Common myeloid progenitor, CD34-positive (primary cell): ENCODE data around the gene UFD1. TPM values are rescaled to one million over a fixed set of nuclear protein-coding genes. Genes with fewer than 3 reads are reported as not detected.

ENCODE experiments used
- CTCF ChIA-PET: fragments of 350-600 bp; sonication (Branson Sonifier 250); formaldehyde crosslinking; loops from one replicate; lab custom pipeline; 2021; ENCODE audit warnings: antibody characterized with exemption; lab: Charles Lee
- POLR2A ChIA-PET: fragments of 350-600 bp; sonication (Branson Sonifier 250); formaldehyde crosslinking; loops from one replicate; lab custom pipeline; 2021; ENCODE audit warnings: antibody characterized with exemption; lab: Charles Lee
- DNase-seq, 3 donors: peaks; one replicate each; pipeline versions ENCODE4 v3.0.0 to v3.0.0-alpha.2; 2013
- H3K27ac ChIP-seq, 2 experiments: 1 replicate in 1 of 2; 2 replicates in 1 of 2; pipeline ENCODE4 v1.7.0; 2013; ENCODE audit warnings: inconsistent platforms in 2 of 2, low read length in 2 of 2, mild to moderate bottlenecking in 2 of 2, low read depth in 1 of 2, moderate library complexity in 1 of 2; ENCODE audit not compliant: severe bottlenecking in 2 of 2, insufficient read depth in 1 of 2, poor library complexity in 1 of 2
- H3K27me3 ChIP-seq, 5 experiments: replicated peaks in 2 of 5; 1 replicate in 3 of 5; 2 replicates in 2 of 5; pipeline versions ENCODE4 v1.6.1 to v1.7.0; 2013; ENCODE audit warnings: low read length in 4 of 5, mild to moderate bottlenecking in 2 of 5, moderate library complexity in 2 of 5, inconsistent platforms in 1 of 5; ENCODE audit not compliant: insufficient read depth in 5 of 5, control insufficient read depth in 4 of 5
- H3K36me3 ChIP-seq, 4 experiments: 1 replicate in 2 of 4; 2 replicates in 2 of 4; pipeline versions ENCODE4 v1.6.1 to v1.7.0; 2013; ENCODE audit warnings: low read length in 3 of 4, control low read depth in 1 of 4, mild to moderate bottlenecking in 1 of 4; ENCODE audit not compliant: control insufficient read depth in 4 of 4, insufficient read depth in 4 of 4
- H3K4me1 ChIP-seq, 4 experiments: 1 replicate in 3 of 4; 2 replicates in 1 of 4; pipeline versions ENCODE4 v1.6.1 to v1.7.1; 2013; ENCODE audit warnings: low read length in 3 of 4, mild to moderate bottlenecking in 3 of 4, control low read depth in 1 of 4, inconsistent platforms in 1 of 4, moderate library complexity in 1 of 4; ENCODE audit not compliant: control insufficient read depth in 4 of 4, insufficient read depth in 4 of 4; ENCODE audit errors: control extremely low read depth in 1 of 4
- H3K4me3 ChIP-seq, 7 experiments: 1 replicate in 4 of 7; 2 replicates in 3 of 7; pipeline versions ENCODE4 v1.5.1 to v1.7.0; 2013; ENCODE audit warnings: mild to moderate bottlenecking in 7 of 7, low read length in 6 of 7, moderate library complexity in 6 of 7, inconsistent platforms in 2 of 7, low read depth in 2 of 7, control low read depth in 1 of 7; ENCODE audit not compliant: insufficient read depth in 4 of 7, control insufficient read depth in 1 of 7; ENCODE audit errors: extremely low read depth in 1 of 7
- H3K9me3 ChIP-seq, 5 experiments: 1 replicate in 4 of 5; 2 replicates in 1 of 5; pipeline versions ENCODE4 v1.6.1 to v1.7.1; 2013; ENCODE audit warnings: low read length in 4 of 5, mild to moderate bottlenecking in 2 of 5, inconsistent platforms in 1 of 5, low read depth in 1 of 5, moderate library complexity in 1 of 5; ENCODE audit not compliant: control insufficient read depth in 4 of 5, insufficient read depth in 2 of 5; ENCODE audit errors: control extremely low read depth in 1 of 5
- WGBS: methylation state at CpG from one replicate; pipeline ENCODE4 v1.1.5; 2013; ENCODE audit not compliant: insufficient coverage; 5-methylcytosine and 5-hydroxymethylcytosine counted together
- polyA plus RNA-seq: library from polyadenylated mRNA; unstranded; fragments of 120-200 nt; gene quantifications from one replicate; pipeline ENCODE4 v1.2.1, GENCODE V29; 2013

The UFD1 gene
- 37.2 TPM for polyA plus RNA-seq

- Histone ChIP-seq H3K36me3 (peaks cover 4 to 40% (median 12%) of the 10 kb centered on the region in 4 experiments), H3K27me3 (no peaks in the 10 kb centered on the region), H3K27ac (peak within 1 kb of the TSS; percentile 100), H3K4me1 (peaks cover 16 to 27% (median 25%) of the 10 kb centered on the region in 4 experiments), H3K4me3 (peak within 1 kb of the TSS; percentile 61 to 100 (median 89)), H3K9me3 (no peaks in the 10 kb centered on the region)
- CTCF ChIA-PET, result interaction anchor here (1.1 to 4.3 kb wide), 3 partner anchors 151 to 330 kb away, joined by 3 to 19 read pairs (median 3); no protein-coding TSS in a partner anchor
- WGBS, result 0% methylated on average over 29 of the region's 42 CpGs
- DNase-seq, result peak in 1 of 3 donors; percentile 79
- POLR2A ChIA-PET, result interaction anchor here (0.7 kb wide), 1 partner anchor 16 kb away, joined by 3 read pairs; no protein-coding TSS in a partner anchor
Measured at GRCh38 chr22:19478901-19479354, at the start of gene UFD1. Gene UFD1 (minus strand): TSS chr22:19479193. CDS start chr22:19479085, 108 bp downstream.

- H3K27me3 ChIP-seq, result peaks cover 0 to 25% (median 2%) of the 10 kb centered on the region in 5 experiments
- H3K4me3 ChIP-seq, result no peak overlapping the region
- 92% methylated on average over 15 of the region's 17 CpGs for WGBS
- H3K9me3 ChIP-seq, result no peaks in the 10 kb centered on the region
- no peak for DNase-seq
- peaks cover 0 to 28% (median 23%) of the 10 kb centered on the region in 4 experiments for H3K4me1 ChIP-seq
- CTCF ChIA-PET, result no interaction called here
- H3K27ac ChIP-seq, result no peak overlapping the region
- POLR2A ChIA-PET, result no interaction called here
- no peaks in the 10 kb centered on the region for H3K36me3 ChIP-seq
Measured at GRCh38 chr22:19527861-19528417, 48.9 kb upstream of the UFD1 start.

GRCh38 chr22:19527321-19527721, 48.3 kb upstream of the UFD1 start:
- CTCF ChIA-PET, result interaction anchor here (0.6 to 0.8 kb wide), 2 partner anchors 34 kb away, joined by 3 read pairs; no protein-coding TSS in a partner anchor
- POLR2A ChIA-PET, result no interaction called here
- DNase-seq, result no peak

GRCh38 chr22:19526702-19527111, 47.7 kb upstream of the UFD1 start:
- H3K27me3 ChIP-seq, result peaks cover 0 to 27% (median 2%) of the 10 kb centered on the region in 5 experiments
- 85% methylated on average over 4 of the region's 7 CpGs for WGBS

More at GRCh38 chr22:19527321-19527721, 48.3 kb upstream of the UFD1 start:
- peaks cover 0 to 27% (median 2%) of the 10 kb centered on the region in 5 experiments for H3K27me3 ChIP-seq
- H3K27ac ChIP-seq, result no peak overlapping the region
- WGBS, result 100% methylated on average over 4 of the region's 5 CpGs
- H3K9me3 ChIP-seq, result no peaks in the 10 kb centered on the region
- H3K4me1 ChIP-seq, result peaks cover 0 to 29% (median 27%) of the 10 kb centered on the region in 4 experiments
- H3K4me3 ChIP-seq, result no peak overlapping the region
- H3K36me3 ChIP-seq, result no peaks in the 10 kb centered on the region

GRCh38 chr22:19526076-19526701, 47.2 kb upstream of the UFD1 start:
- ChIA-PET CTCF (interaction anchor here (0.8 to 0.9 kb wide), 2 partner anchors 33 to 103 kb away, joined by 3 read pairs; no protein-coding TSS in a partner anchor), POLR2A (no interaction called here)
- Histone ChIP-seq H3K36me3 (peaks cover 0 to 7% (median 0%) of the 10 kb centered on the region in 4 experiments), H3K4me1 (peaks cover 0 to 33% (median 29%) of the 10 kb centered on the region in 4 experiments), H3K9me3 (no peaks in the 10 kb centered on the region), H3K27ac (no peak overlapping the region), H3K4me3 (no peak overlapping the region), H3K27me3 (peaks cover 0 to 27% (median 2%) of the 10 kb centered on the region in 5 experiments)
- WGBS, result 98% methylated on average over 11 of the region's 11 CpGs
- no peak for DNase-seq

More at GRCh38 chr22:19526702-19527111, 47.7 kb upstream of the UFD1 start:
- no peak overlapping the region for H3K4me3 ChIP-seq
- POLR2A ChIA-PET, result no interaction called here
- CTCF ChIA-PET, result interaction anchor here (0.8 to 0.9 kb wide), 2 partner anchors 33 to 103 kb away, joined by 3 read pairs; no protein-coding TSS in a partner anchor
- peaks cover 0 to 33% (median 29%) of the 10 kb centered on the region in 4 experiments for H3K4me1 ChIP-seq
- no peaks in the 10 kb centered on the region for H3K9me3 ChIP-seq
- peaks cover 0 to 2% (median 0%) of the 10 kb centered on the region in 4 experiments for H3K36me3 ChIP-seq
- no peak for DNase-seq
- H3K27ac ChIP-seq, result no peak overlapping the region

GRCh38 chr22:19525666-19526065, 46.7 kb upstream of the UFD1 start:
- DNase-seq, result no peak
- Histone ChIP-seq H3K4me1 (peaks cover 0 to 33% (median 29%) of the 10 kb centered on the region in 4 experiments), H3K36me3 (peaks cover 0 to 13% (median 0%) of the 10 kb centered on the region in 4 experiments), H3K27me3 (peaks cover 0 to 27% (median 2%) of the 10 kb centered on the region in 5 experiments), H3K4me3 (no peak overlapping the region), H3K27ac (no peak overlapping the region), H3K9me3 (no peaks in the 10 kb centered on the region)
- 86% methylated on average over 1 of the region's 3 CpGs for WGBS
- ChIA-PET POLR2A (no interaction called here), CTCF (no interaction called here)
